Spleen (tissue), 7 donors: ENCODE data around the gene OMG.

Experiments
- POLR2A ChIP-seq, 3 donors: fragments of 450-650 bp; IDR thresholded peaks; one replicate each; pipeline ENCODE4 v1.5.1; 2017; ENCODE audit warnings: antibody characterized with exemption in 3 of 3, mild to moderate bottlenecking in 1 of 3
- POLR2AphosphoS5 ChIP-seq, 3 donors: sonication (generic); formaldehyde crosslinking; IDR thresholded peaks; one replicate each; pipeline ENCODE4 v1.5.1; 2017; ENCODE audit warnings: antibody characterized with exemption in 3 of 3
- TF ChIP-seq, protein P1 (sequence below), 11 experiments: fragments of 200-600 bp in 7 of 11; fragments of 450-650 bp in 4 of 11; sonication (generic) in 4 of 11; IDR thresholded peaks in 8 of 11; conservative IDR thresholded peaks in 3 of 11; 1 replicate in 7 of 11; 2 replicates in 4 of 11; pipeline versions ENCODE4 v1.4.0 to v1.8.0; 2016 to 2021; ENCODE audit warnings: antibody characterized with exemption in 11 of 11, inconsistent platforms in 4 of 11, mild to moderate bottlenecking in 1 of 11
- donor health status: DM: no; HTN: no; CAD: no; lungs with moderate emphysema.
- donor health status: DM: no; HTN: no; CAD: no.
- donor health status: DM: no; HTN: no; CAD: no.

DNA sequence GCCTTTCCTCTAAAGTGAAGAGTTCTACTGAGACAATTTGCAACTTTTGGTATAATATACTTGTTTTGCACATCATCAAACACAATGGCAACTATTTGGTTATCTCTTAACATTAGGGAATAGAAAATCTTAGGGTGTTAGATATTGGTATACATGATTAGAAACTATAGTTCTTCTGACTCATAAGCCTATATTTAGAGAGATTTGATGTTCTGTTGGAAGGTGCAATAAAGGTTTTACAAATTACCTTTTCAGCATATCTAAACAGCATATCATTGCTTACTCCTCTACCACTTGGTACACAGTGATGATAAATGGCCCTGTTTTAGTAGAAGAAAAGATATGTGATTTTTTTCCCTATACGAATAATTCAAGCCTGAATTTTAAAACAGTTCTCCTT, 10.6 kb upstream of the OMG start:
- TF ChIP-seq, protein P1, sequence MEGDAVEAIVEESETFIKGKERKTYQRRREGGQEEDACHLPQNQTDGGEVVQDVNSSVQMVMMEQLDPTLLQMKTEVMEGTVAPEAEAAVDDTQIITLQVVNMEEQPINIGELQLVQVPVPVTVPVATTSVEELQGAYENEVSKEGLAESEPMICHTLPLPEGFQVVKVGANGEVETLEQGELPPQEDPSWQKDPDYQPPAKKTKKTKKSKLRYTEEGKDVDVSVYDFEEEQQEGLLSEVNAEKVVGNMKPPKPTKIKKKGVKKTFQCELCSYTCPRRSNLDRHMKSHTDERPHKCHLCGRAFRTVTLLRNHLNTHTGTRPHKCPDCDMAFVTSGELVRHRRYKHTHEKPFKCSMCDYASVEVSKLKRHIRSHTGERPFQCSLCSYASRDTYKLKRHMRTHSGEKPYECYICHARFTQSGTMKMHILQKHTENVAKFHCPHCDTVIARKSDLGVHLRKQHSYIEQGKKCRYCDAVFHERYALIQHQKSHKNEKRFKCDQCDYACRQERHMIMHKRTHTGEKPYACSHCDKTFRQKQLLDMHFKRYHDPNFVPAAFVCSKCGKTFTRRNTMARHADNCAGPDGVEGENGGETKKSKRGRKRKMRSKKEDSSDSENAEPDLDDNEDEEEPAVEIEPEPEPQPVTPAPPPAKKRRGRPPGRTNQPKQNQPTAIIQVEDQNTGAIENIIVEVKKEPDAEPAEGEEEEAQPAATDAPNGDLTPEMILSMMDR (IDR thresholded peaks at IDR 0.05 in 8 of 11, conservative IDR thresholded peaks at IDR 0.05 in 3 of 11), result no peak
- TF ChIP-seq POLR2AphosphoS5 (IDR thresholded peaks at IDR 0.05) (no peak), POLR2A (IDR thresholded peaks at IDR 0.05) (no peak)
